Measurements from ENCODE around the gene HOXB3.
A peak's percentile ranks its signal among the peaks of the same experiment; 100 is the strongest.

Gene HOXB3

DNA sequence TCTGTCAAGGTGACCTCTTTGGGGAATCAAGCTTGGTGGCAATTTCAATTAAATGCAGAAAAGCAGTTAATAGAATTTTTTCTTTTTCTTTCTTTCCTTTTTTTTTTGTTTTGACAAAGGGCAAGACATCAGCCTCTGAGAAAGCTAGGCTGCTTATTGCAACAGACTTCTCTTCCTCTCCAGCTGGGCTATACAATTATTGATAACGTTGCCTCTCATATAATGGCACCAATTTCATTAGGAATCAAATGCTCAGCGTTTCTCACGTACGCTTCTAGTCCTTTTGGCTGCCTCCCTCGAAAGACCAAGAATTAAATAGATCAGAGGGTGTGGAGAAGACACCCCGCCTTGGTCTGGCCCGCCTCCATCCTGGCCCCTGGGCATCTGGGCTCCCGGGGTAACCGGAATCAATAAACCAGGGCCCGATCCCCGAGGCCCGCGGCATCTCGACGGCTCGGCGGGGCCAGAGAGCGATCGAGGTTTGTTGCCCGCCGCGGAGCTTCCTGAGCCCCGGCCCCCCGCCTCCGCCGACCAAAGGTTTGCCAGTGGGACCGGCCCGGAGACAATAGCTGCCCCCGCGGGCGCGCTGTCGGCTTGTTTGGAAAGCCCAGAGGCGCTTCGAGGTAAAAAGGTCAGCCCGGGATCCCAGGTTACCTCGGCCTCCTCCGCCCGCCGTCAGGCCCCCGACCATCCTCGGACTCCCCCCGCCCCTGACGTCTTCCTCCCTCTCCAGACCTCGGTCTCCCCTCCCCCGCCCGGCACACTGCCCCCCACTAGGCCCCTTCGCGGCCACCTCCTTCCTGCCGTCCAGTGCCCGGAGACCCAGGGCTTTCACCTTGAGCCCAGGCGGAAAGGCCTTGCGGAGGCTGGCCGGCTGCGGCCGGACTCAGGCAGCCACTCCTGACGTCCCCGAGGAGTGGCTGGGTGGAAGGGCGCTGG lies 63.2 kb downstream of the HOXB3 start:
- no peaks in the 10 kb centered on the region for H3K36me3 ChIP-seq (ENCODE audit: control insufficient read depth, insufficient read depth, low read length)
- H3K4me3 ChIP-seq (ENCODE audit: extremely low read depth, insufficient read depth, low read length, poor library complexity, severe bottlenecking): peak overlapping the region; percentile 21
- WGBS, 2 experiments (ENCODE audit: insufficient coverage in 2 of 2): 9 to 12% methylated on average over 38 to 48 of the region's 59 CpGs
- peaks cover 42% of the 10 kb centered on the region for H3K4me1 ChIP-seq (ENCODE audit: control insufficient read depth, insufficient read depth, low read length, poor library complexity, severe bottlenecking)
- H3K9me3 ChIP-seq (ENCODE audit: control insufficient read depth, low read length): no peaks in the 10 kb centered on the region
- H3K27ac ChIP-seq (ENCODE audit: low read depth, low read length, severe bottlenecking): peak overlapping the region; percentile 87

GRCh38 chr17:48523010-48523409 lies 67.0 kb downstream of the HOXB3 start:
- no peak overlapping the region for H3K4me3 ChIP-seq (ENCODE audit: extremely low read depth, insufficient read depth, low read length, poor library complexity, severe bottlenecking)
- 72 to 81% methylated on average over 3 to 5 of the region's 6 CpGs for WGBS, 2 experiments (ENCODE audit: insufficient coverage in 2 of 2)
- H3K4me1 ChIP-seq (ENCODE audit: control insufficient read depth, insufficient read depth, low read length, poor library complexity, severe bottlenecking): peaks cover 28% of the 10 kb centered on the region
- no peaks in the 10 kb centered on the region for H3K9me3 ChIP-seq (ENCODE audit: control insufficient read depth, low read length)
- H3K27ac ChIP-seq (ENCODE audit: low read depth, low read length, severe bottlenecking): peak overlapping the region; percentile 43
- H3K36me3 ChIP-seq (ENCODE audit: control insufficient read depth, insufficient read depth, low read length): no peaks in the 10 kb centered on the region

GRCh38 chr17:48522031-48522653 lies 67.9 kb downstream of the HOXB3 start:
- Histone ChIP-seq H3K9me3 (ENCODE audit: control insufficient read depth, low read length) (no peaks in the 10 kb centered on the region), H3K36me3 (ENCODE audit: control insufficient read depth, insufficient read depth, low read length) (no peaks in the 10 kb centered on the region), H3K27ac (ENCODE audit: low read depth, low read length, severe bottlenecking) (peak overlapping the region; percentile 43), H3K4me1 (ENCODE audit: control insufficient read depth, insufficient read depth, low read length, poor library complexity, severe bottlenecking) (peaks cover 25% of the 10 kb centered on the region), H3K4me3 (ENCODE audit: extremely low read depth, insufficient read depth, low read length, poor library complexity, severe bottlenecking) (no peak overlapping the region)
- 35 to 41% methylated on average over 4 to 8 of the region's 8 CpGs for WGBS, 2 experiments (ENCODE audit: insufficient coverage in 2 of 2)

DNA sequence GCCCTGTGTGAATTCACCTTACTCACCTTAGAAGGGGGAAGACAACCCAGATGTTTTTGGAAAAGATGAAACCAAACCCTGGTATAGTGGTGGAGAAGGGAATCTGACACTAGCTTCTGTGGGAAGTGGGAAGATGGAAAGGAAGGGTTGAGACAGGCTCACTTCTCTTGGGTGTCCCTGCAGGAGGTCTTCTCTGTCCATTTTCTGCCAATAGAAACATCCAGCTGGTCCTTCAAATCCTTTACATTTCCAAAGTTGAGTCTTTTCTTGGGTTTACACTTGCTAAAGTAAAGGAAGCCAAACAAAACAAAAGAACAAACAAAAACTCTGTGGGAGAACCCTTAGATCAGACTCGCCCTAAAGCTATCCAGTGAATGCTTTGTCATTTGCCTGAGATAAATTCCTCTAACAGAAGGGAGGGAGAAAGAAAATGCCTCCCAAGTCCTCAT lies 69.4 kb downstream of the HOXB3 start:
- Histone ChIP-seq H3K9me3 (ENCODE audit: control insufficient read depth, low read length) (no peaks in the 10 kb centered on the region), H3K27ac (ENCODE audit: low read depth, low read length, severe bottlenecking) (no peak overlapping the region), H3K4me1 (ENCODE audit: control insufficient read depth, insufficient read depth, low read length, poor library complexity, severe bottlenecking) (peaks cover 17% of the 10 kb centered on the region), H3K36me3 (ENCODE audit: control insufficient read depth, insufficient read depth, low read length) (no peaks in the 10 kb centered on the region), H3K4me3 (ENCODE audit: extremely low read depth, insufficient read depth, low read length, poor library complexity, severe bottlenecking) (no peak overlapping the region)
- WGBS, 2 experiments (ENCODE audit: insufficient coverage in 2 of 2): 100% methylated on average over 1 of the region's 1 CpG; no CpG with 5 or more reads in 1 of the 2 experiments

DNA sequence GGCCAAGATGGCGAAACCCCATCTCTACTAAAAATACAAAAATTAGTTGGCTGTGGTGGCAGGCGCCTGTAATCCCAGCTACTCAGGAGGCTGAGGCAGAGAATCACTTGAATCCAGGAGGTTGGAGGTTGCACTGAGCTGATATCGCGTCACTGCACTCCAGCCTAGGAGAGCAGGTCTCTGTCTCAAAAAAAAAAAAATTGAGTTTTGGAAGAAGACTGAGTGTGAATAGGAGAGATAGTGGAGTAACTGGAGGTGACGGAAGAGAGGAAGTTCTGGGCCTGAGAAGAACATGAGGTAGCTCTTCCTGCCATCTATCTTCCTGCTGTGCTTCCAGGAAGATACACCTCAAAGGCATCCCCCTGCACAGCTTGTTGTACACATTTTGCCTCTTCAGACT lies 70.6 kb downstream of the HOXB3 start:
- Histone ChIP-seq H3K36me3 (ENCODE audit: control insufficient read depth, insufficient read depth, low read length) (no peaks in the 10 kb centered on the region), H3K4me1 (ENCODE audit: control insufficient read depth, insufficient read depth, low read length, poor library complexity, severe bottlenecking) (peaks cover 17% of the 10 kb centered on the region), H3K4me3 (ENCODE audit: extremely low read depth, insufficient read depth, low read length, poor library complexity, severe bottlenecking) (no peak overlapping the region), H3K27ac (ENCODE audit: low read depth, low read length, severe bottlenecking) (no peak overlapping the region), H3K9me3 (ENCODE audit: control insufficient read depth, low read length) (no peaks in the 10 kb centered on the region)
- WGBS, 2 experiments (ENCODE audit: insufficient coverage in 2 of 2): 82 to 97% methylated on average over 3 to 4 of the region's 5 CpGs

DNA sequence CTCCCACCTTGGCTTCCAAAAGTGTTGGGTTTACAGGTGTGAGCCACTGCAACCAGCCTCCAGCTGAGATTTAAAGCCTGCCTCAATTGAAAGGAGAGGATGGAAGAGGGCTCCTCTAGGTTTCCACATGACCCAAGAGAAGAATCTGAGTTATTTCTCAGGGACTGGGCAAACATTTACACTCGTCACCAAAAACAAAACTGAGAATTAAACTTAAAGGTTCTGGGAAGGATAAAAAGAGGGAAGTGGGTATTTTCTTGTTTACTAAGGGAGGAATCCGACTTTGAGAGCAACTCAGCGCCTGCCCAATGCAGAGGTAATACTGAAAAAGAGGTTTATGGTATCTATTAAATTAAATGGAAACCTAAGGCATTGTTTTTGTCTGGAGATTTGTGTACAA lies 72.6 kb downstream of the HOXB3 start:
- no peak overlapping the region for H3K4me3 ChIP-seq (ENCODE audit: extremely low read depth, insufficient read depth, low read length, poor library complexity, severe bottlenecking)
- H3K36me3 ChIP-seq (ENCODE audit: control insufficient read depth, insufficient read depth, low read length): no peaks in the 10 kb centered on the region
- WGBS, 2 experiments (ENCODE audit: insufficient coverage in 2 of 2): 28 to 33% methylated on average over 2 of the region's 3 CpGs
- peaks cover 13% of the 10 kb centered on the region for H3K4me1 ChIP-seq (ENCODE audit: control insufficient read depth, insufficient read depth, low read length, poor library complexity, severe bottlenecking)
- no peak overlapping the region for H3K27ac ChIP-seq (ENCODE audit: low read depth, low read length, severe bottlenecking)
- no peaks in the 10 kb centered on the region for H3K9me3 ChIP-seq (ENCODE audit: control insufficient read depth, low read length)

DNA sequence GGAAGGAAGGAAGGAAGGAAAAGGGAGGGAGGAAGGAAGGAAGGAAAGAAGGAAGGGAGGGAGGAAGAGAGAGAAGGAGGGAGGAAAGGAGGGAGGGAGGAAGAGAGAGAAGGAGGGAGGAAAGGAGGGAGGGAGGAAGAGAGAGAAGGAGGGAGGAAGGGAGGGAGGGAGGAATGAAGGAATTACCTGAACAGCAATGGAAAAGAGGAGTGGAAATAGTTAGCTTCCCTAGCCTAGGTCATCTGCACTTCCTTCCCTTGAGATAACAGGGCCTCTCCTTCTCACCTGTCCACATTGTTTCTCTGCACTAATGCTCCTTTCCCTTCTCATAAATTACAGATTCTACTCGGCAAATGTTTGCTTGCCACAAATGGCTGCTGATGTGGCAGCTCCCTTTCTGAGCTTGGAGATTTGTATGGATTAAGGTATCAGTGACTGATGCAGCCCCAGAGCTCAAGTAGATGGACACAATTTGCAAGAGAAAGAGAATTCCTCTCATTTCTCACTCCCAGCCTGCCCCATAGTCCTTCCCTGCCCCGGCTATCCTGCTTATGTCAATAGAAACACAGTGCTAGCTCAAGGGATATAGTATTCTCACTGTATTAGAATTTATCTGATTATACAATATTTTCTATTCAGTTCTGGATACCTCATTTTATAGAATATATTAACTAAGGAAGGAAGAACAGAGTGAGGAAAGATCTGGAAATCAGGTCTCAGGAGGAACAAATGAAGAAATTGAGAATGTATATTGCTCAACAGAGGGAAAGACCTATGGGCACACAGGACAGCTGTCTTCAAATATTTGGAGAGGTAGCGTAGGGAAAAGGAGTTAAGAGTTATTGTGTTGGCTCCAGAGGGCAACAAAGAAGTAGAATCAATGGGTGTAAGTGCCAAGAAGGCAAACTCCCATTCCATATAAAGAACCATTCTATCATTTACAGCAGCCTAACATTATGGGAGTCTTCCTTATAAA lies 73.8 kb downstream of the HOXB3 start:
- 100% methylated on average over 1 of the region's 3 CpGs; no CpG with 5 or more reads in 1 of the 2 experiments for WGBS, 2 experiments (ENCODE audit: insufficient coverage in 2 of 2)
- H3K4me1 ChIP-seq (ENCODE audit: control insufficient read depth, insufficient read depth, low read length, poor library complexity, severe bottlenecking): peaks cover 6% of the 10 kb centered on the region
- H3K36me3 ChIP-seq (ENCODE audit: control insufficient read depth, insufficient read depth, low read length): no peaks in the 10 kb centered on the region
- H3K9me3 ChIP-seq (ENCODE audit: control insufficient read depth, low read length): no peaks in the 10 kb centered on the region
- H3K27ac ChIP-seq (ENCODE audit: low read depth, low read length, severe bottlenecking): no peak overlapping the region
- H3K4me3 ChIP-seq (ENCODE audit: extremely low read depth, insufficient read depth, low read length, poor library complexity, severe bottlenecking): no peak overlapping the region

DNA sequence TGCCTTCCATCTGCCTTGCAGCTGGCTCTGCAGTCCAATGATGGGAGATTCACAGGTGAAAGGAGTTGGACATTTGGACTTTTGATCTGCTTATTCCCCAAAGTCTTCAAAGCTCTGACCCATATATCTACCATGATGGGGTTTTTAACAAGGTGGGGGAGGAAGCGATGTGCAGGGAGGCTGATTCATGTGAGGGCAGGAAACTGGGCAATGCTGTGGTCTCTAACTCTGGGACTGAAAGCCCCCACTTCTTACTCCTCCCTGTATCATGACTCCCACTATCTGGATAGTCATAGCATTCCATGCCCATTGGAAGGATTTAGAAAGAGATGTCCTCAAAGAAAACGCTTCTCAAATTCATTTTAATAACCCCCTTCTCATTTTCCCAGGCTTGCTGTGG lies 75.6 kb downstream of the HOXB3 start:
- WGBS, 2 experiments (ENCODE audit: insufficient coverage in 2 of 2): 100% methylated on average over 1 of the region's 2 CpGs
- H3K4me3 ChIP-seq (ENCODE audit: extremely low read depth, insufficient read depth, low read length, poor library complexity, severe bottlenecking): no peak overlapping the region
- H3K36me3 ChIP-seq (ENCODE audit: control insufficient read depth, insufficient read depth, low read length): no peaks in the 10 kb centered on the region
- H3K4me1 ChIP-seq (ENCODE audit: control insufficient read depth, insufficient read depth, low read length, poor library complexity, severe bottlenecking): peaks cover 6% of the 10 kb centered on the region
- no peak overlapping the region for H3K27ac ChIP-seq (ENCODE audit: low read depth, low read length, severe bottlenecking)
- H3K9me3 ChIP-seq (ENCODE audit: control insufficient read depth, low read length): no peaks in the 10 kb centered on the region

DNA sequence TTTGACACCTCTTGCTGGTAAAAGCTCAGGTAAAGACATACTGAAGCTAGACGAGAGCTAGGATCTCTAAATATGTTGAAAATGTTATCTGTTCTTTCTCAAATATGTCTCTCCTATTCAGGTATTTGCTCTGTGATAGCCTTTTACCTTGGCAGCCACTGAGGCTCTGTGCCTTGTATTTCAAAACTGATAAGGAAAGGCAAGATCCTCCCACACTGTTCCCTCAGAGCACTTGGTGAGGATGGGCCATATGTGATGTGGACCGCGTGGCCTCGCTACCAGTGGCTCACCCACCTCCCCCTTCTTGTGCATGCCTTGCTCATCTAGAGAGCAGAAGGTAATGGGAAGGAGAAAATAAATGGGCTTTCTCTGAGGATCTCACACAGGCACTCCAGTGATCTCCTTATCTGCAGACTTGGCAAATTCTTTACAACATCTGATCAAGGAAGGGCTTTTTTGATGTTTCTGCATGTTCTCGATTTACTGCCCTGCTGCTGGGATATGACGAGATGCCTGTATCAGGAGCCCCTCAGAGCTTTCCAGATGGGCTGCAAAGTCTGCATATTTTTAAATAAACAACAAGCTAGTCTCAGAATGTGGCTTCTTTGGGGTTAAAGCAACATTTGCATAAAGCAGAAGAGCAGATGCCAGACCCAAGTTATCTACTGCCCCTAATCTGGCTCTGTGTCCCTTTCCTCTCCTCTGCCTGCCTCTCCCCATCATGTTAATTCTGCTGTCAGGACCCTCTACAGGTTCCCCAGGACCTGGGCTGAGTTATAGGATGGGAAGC lies 76.2 kb downstream of the HOXB3 start:
- Histone ChIP-seq H3K9me3 (ENCODE audit: control insufficient read depth, low read length) (no peaks in the 10 kb centered on the region), H3K27ac (ENCODE audit: low read depth, low read length, severe bottlenecking) (peak overlapping the region; percentile 43)
- WGBS, 2 experiments (ENCODE audit: insufficient coverage in 2 of 2): 44 to 60% methylated on average over 2 of the region's 6 CpGs

More for the DNA sequence above, 76.2 kb downstream of the HOXB3 start:
- Histone ChIP-seq H3K36me3 (ENCODE audit: control insufficient read depth, insufficient read depth, low read length) (no peaks in the 10 kb centered on the region), H3K4me1 (ENCODE audit: control insufficient read depth, insufficient read depth, low read length, poor library complexity, severe bottlenecking) (peaks cover 6% of the 10 kb centered on the region), H3K4me3 (ENCODE audit: extremely low read depth, insufficient read depth, low read length, poor library complexity, severe bottlenecking) (no peak overlapping the region)

Measured in mesodermal cell (in vitro differentiated cells).